Ovary (tissue), 3 donors: ENCODE measurements around the gene INCA1.

Experiments
- CTCF ChIP-seq, 3 donors: fragments of 450-650 bp in 2 of 3; fragments of 200-600 bp in 1 of 3; IDR thresholded peaks; one replicate each; pipeline versions ENCODE4 v1.5.1 to v1.8.0; 2016 to 2022; ENCODE audit warnings: antibody characterized with exemption in 3 of 3, mild to moderate bottlenecking in 1 of 3
- POLR2A ChIP-seq: fragments of 450-650 bp; IDR thresholded peaks from one replicate; pipeline ENCODE4 v1.6.1; 2017; ENCODE audit warnings: antibody characterized with exemption, mild to moderate bottlenecking, moderate library complexity
- donor health status: DM: no; HTN: no; CAD: no.

GRCh38 chr17:4951486-4951885, 45.8 kb downstream of the INCA1 start:
- TF ChIP-seq CTCF (IDR thresholded peaks at IDR 0.05) = no peak
- TF ChIP-seq POLR2A = no peak
